GM21367 (cell line): Measurements from ENCODE around the gene ABHD14A.
A peak's percentile ranks its signal among the peaks of the same experiment; 100 is the strongest.

Source experiments
- ATAC-seq: cut with Tn5 transposase; IDR thresholded peaks from one replicate; pipeline ENCODE4 v1.9.1; 2021; ENCODE audit not compliant: unreplicated experiment

The ABHD14A gene

GRCh38 chr3:51940648-51941462, 34.0 kb upstream of the ABHD14A start:
- no peak for ATAC-seq

DNA sequence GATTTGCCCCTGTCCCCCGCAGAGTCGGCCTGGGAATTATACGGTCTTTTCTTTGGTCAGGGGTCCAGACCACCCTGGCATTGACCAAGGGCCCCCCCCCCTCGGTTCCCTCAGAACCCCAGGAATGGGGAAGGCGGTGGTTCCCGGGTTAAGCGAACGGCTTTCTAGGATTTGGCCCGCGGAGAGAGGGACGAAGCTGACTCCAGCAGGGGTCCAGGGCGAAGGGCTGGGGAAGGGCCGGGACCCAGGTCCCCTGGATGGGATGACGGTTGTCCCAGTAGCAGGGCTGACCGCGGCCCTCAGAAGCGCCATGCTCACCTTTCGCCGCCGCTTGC, 33.4 kb upstream of the ABHD14A start:
- ATAC-seq: no peak

- ATAC-seq: peak; percentile 82
Measured at GRCh38 chr3:51941798-51942602, 32.9 kb upstream of the ABHD14A start, which contains the start of the genes PARP3 and RRP9. Gene PARP3 (plus strand): TSS chr3:51942363. CDS start chr3:51943356, 993 bp downstream. Gene RRP9 (minus strand): TSS chr3:51941904. CDS start chr3:51941867, 37 bp downstream.

- ATAC-seq: no peak
Measured at GRCh38 chr3:51942603-51943450, 32.0 kb upstream of the ABHD14A start.

DNA sequence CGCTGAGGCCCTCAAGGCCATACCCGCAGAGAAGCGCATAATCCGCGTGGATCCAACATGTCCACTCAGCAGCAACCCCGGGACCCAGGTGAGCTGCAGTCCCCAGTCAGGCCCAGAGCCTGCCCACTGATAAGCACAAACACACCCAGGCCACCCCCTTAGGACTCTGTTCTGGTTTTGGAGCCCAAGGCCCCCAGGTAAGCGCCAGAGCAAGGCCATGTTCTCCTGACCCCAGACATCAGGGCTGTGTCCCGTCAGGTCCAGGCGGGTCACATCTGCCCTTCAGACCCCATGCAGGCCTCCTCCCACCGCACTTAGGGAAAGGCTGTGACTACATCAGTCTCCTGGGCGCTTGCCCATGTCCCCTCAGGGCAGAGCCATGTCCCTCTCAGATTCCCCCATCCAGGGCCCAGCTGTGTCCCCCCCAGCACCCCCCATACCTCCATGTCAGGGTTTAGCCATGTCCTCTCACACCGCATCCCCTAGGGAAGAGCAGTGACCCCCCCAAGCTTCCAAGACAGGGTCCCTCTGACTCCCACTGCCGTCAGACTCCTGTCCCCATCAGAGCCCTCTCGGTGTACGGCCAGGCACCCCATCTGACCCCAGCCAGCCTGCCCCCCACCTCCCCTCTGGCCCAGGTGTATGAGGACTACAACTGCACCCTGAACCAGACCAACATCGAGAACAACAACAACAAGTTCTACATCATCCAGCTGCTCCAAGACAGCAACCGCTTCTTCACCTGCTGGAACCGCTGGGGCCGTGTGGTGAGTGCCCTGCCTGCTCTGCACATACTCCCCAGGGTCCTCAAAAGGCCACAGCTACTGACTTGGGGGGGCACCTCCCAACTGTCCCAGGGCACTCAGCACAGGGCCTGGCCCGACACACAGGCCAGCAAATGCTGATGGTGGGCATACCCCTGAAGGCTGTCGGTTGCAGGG, 31.1 kb upstream of the ABHD14A start:
- no peak for ATAC-seq

DNA sequence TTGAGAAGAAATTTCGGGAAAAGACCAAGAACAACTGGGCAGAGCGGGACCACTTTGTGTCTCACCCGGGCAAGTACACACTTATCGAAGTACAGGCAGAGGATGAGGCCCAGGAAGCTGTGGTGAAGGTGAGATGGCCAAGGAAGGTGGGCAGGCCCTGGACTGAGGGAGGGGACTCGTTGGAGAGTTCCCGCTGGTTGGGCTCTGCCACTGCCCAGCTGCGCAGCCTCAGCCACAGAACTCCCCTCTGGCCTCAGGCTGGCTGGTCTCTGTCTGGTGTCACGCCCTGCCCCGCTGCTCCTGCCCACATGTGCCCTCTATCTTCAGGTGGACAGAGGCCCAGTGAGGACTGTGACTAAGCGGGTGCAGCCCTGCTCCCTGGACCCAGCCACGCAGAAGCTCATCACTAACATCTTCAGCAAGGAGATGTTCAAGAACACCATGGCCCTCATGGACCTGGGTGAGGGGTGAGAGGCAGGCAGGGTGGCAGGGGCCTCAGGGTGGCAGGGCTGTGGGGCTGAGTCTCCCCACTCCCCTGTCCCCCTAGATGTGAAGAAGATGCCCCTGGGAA, 30.3 kb upstream of the ABHD14A start:
- no peak for ATAC-seq

- ATAC-seq: no peak
Measured at GRCh38 chr3:51945031-51945840, 29.6 kb upstream of the ABHD14A start.

GRCh38 chr3:51945926-51946705, 28.7 kb upstream of the ABHD14A start:
- no peak for ATAC-seq

- ATAC-seq: no peak
Measured at GRCh38 chr3:51946796-51947195, 28.1 kb upstream of the ABHD14A start.

DNA sequence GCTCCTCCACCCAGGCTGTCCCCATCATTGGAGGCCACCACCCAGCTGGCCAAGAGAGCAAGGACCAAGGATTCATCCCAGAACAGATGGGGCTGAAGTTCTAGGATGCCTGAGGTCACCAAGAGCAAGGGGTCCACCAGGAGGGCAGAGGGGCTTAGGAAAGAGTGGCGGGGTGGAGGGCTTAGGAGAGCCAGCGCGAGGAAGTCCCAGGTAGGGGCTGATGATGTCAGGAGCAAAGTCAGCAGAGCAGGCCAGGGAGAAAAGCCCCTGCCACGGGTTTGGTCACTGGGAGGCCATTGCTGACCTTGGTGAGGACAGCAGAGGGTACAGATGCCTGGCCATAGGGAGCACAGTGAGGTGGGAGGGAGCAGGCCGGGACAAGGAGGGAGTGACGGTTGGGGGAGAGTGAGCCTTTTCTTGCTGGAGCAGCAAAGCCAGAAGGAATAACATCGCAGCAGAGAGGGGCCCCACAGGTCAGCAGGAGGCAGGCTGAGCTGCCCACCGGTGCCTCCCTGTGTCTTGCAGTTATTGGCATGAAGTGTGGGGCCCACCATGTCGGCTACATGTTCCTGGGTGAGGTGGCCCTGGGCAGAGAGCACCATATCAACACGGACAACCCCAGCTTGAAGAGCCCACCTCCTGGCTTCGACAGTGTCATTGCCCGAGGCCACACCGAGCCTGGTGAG, 27.5 kb upstream of the ABHD14A start:
- no peak for ATAC-seq

- ATAC-seq: no peak
Measured at GRCh38 chr3:51948016-51948580, 26.8 kb upstream of the ABHD14A start.

GRCh38 chr3:51949121-51949520, 25.7 kb upstream of the ABHD14A start:
- ATAC-seq: no peak

DNA sequence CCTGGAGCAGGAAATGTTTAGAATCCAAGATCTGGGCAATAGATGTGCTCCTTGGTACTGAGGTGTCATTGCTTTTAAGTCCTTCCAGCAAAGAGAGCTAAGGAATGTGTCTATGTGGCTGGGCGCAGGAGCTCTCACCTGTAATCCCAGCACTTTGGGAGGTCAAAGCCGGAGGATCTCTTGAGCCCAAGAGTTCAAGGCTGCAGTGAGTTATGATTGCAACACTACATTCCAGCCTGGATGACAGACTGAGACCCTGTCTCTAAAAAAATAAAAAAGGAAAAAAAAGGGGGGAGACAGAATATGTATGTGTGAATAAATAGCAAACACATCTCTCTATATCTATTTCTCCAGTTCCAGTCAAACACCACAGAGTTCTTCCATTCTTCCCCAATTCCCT, 24.0 kb upstream of the ABHD14A start:
- ATAC-seq: no peak

GRCh38 chr3:51953445-51953844, 21.4 kb upstream of the ABHD14A start:
- no peak for ATAC-seq

GRCh38 chr3:51954105-51954504, 20.8 kb upstream of the ABHD14A start:
- no peak for ATAC-seq

DNA sequence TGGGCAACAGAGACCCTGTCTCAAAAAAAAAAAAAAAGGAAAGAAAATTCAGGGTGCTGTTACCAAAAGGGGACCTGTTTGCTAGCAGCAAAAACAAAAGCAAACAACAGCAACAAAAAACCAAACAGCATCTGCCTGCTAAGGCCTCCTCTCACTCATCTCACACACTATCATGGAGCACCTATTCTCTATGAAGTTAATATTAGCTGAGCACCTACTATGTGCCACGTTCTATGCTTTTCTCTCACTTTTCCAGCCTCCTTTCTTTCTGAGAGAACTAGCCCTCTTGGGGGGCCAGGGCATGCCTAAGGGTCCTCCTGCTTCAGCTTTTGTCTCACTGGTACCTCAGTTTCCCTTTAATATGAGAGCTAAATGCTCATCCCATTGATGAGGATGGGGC, 20.2 kb upstream of the ABHD14A start:
- ATAC-seq: no peak

DNA sequence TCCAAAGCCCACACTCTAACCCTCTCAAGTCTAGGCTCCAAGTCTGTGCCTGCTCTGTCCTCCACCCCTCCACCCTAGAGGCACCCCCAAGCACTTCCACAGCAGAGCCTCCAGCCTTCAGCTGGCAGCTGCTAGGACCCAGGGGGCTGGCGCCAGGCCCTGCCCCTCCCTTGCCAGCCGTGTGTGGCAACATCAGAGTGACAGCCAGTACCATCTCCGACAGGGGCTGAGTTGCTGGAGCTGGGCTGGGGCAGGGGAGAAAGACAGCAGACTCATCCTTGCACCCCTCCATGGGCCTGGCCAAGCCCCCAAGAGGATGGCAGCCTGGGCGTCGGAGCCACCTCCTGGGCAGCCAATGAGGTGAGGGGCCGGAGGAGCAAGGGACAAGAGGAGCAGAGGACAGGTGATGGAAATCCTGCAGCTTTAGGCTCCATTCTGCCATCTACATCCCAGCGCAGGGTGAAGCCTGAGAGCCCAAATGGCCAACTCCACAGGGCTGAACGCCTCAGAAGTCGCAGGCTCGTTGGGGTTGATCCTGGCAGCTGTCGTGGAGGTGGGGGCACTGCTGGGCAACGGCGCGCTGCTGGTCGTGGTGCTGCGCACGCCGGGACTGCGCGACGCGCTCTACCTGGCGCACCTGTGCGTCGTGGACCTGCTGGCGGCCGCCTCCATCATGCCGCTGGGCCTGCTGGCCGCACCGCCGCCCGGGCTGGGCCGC, 19.5 kb upstream of the ABHD14A start, which contains the start of gene GPR62:
Gene GPR62, plus strand, starts transcription at position 207 of the 718 bp plus-strand sequence. Its CDS starts 272 bp downstream, at position 479.
- ATAC-seq: no peak
